Limb (tissue), 2 donors: ENCODE measurements around the gene ADTRP.
A peak's percentile ranks its signal among the peaks of the same experiment; 100 is the strongest.

Source experiments
- DNase-seq, 2 donors: peaks; one replicate each; pipeline ENCODE4 v3.0.0-alpha.2; 2016; ENCODE audit errors: extremely low spot score in 2 of 2

Gene ADTRP

GRCh38 chr6:11756726-11757125 lies 21.9 kb downstream of the ADTRP start:
- no peak for DNase-seq

GRCh38 chr6:11756292-11756691 lies 22.3 kb downstream of the ADTRP start:
- no peak for DNase-seq

- no peak for DNase-seq
Measured at GRCh38 chr6:11755725-11756124, 22.9 kb downstream of the ADTRP start.

GRCh38 chr6:11754625-11755271 lies 23.9 kb downstream of the ADTRP start:
- no peak for DNase-seq

GRCh38 chr6:11753798-11754197 lies 24.8 kb downstream of the ADTRP start:
- DNase-seq: no peak

- DNase-seq: no peak
Measured at GRCh38 chr6:11752360-11752759, 26.2 kb downstream of the ADTRP start.

GRCh38 chr6:11750682-11751081 lies 27.9 kb downstream of the ADTRP start:
- no peak for DNase-seq

- DNase-seq: no peak
Measured at GRCh38 chr6:11748591-11749210, 29.9 kb downstream of the ADTRP start.

GRCh38 chr6:11747021-11747420 lies 31.6 kb downstream of the ADTRP start:
- DNase-seq: no peak

- no peak for DNase-seq
Measured at GRCh38 chr6:11744753-11745152, 33.9 kb downstream of the ADTRP start.

GRCh38 chr6:11744101-11744500 lies 34.5 kb downstream of the ADTRP start:
- no peak for DNase-seq

GRCh38 chr6:11740875-11741274 lies 37.7 kb downstream of the ADTRP start:
- DNase-seq: no peak

- no peak for DNase-seq
Measured at GRCh38 chr6:11738661-11739375, 39.8 kb downstream of the ADTRP start.

GRCh38 chr6:11738234-11738633 lies 40.4 kb downstream of the ADTRP start:
- DNase-seq: no peak

GRCh38 chr6:11736601-11737000 lies 42.0 kb downstream of the ADTRP start:
- DNase-seq: no peak

- DNase-seq: no peak
Measured at GRCh38 chr6:11734861-11735613, 43.6 kb downstream of the ADTRP start.

GRCh38 chr6:11732036-11732631 lies 46.5 kb downstream of the ADTRP start:
- DNase-seq: peak in 1 of 2 donors; percentile 17

- no peak for DNase-seq
Measured at GRCh38 chr6:11731423-11731822, 47.2 kb downstream of the ADTRP start.

GRCh38 chr6:11730641-11731040 lies 48.0 kb downstream of the ADTRP start:
- no peak for DNase-seq

- no peak for DNase-seq
Measured at GRCh38 chr6:11729076-11729475, 49.5 kb downstream of the ADTRP start.
